HG03354 (cell line): ENCODE data around the gene LRRC49.
"Not testable (repeated sequence)": the region's sequence is repeated elsewhere in the genome, so short reads cannot be mapped to it uniquely, and the experiment has no call there.

Source experiments
- ATAC-seq: cut with Tn5 transposase; IDR thresholded peaks from one replicate; pipeline ENCODE4 v1.9.1; 2021; ENCODE audit warnings: mild to moderate bottlenecking; ENCODE audit not compliant: unreplicated experiment, poor library complexity, severe bottlenecking

Gene LRRC49

GRCh38 chr15:70917955-70918354 is 25.3 kb downstream of the LRRC49 start:
- ATAC-seq = no peak

- no peak for ATAC-seq
These were observed 28.5 kb downstream of the LRRC49 start for GRCh38 chr15:70920981-70921696.

- ATAC-seq = no peak
These were observed 29.5 kb downstream of the LRRC49 start for GRCh38 chr15:70922119-70922518.

- no peak for ATAC-seq
These were observed 30.9 kb downstream of the LRRC49 start for GRCh38 chr15:70923311-70924080.

GRCh38 chr15:70926914-70927313 is 34.3 kb downstream of the LRRC49 start:
- not testable (repeated sequence) for ATAC-seq

GRCh38 chr15:70931821-70932220 is 39.2 kb downstream of the LRRC49 start:
- ATAC-seq = no peak

- no peak for ATAC-seq
These were observed 39.8 kb downstream of the LRRC49 start for GRCh38 chr15:70932397-70932796.

GRCh38 chr15:70933411-70933810 is 40.8 kb downstream of the LRRC49 start:
- ATAC-seq = no peak

GRCh38 chr15:70935631-70936030 is 43.0 kb downstream of the LRRC49 start:
- no peak for ATAC-seq

- no peak for ATAC-seq
These were observed 43.7 kb downstream of the LRRC49 start for GRCh38 chr15:70936326-70936725.

GRCh38 chr15:70943285-70943684 is 50.7 kb downstream of the LRRC49 start:
- not testable (repeated sequence) for ATAC-seq

- ATAC-seq = no peak
These were observed 55.0 kb downstream of the LRRC49 start for GRCh38 chr15:70947351-70948335.

- ATAC-seq = no peak
These were observed 58.3 kb downstream of the LRRC49 start for GRCh38 chr15:70950953-70951352.

GRCh38 chr15:70954171-70954570 is 61.5 kb downstream of the LRRC49 start:
- no peak for ATAC-seq

- no peak for ATAC-seq
These were observed 62.1 kb downstream of the LRRC49 start for GRCh38 chr15:70954733-70955132.

GRCh38 chr15:70955151-70955550 is 62.5 kb downstream of the LRRC49 start:
- no peak for ATAC-seq

- ATAC-seq = no peak
These were observed 63.8 kb downstream of the LRRC49 start for GRCh38 chr15:70956201-70956995.

- ATAC-seq = no peak
These were observed 69.5 kb downstream of the LRRC49 start for GRCh38 chr15:70962084-70962483.

GRCh38 chr15:70963199-70963598 is 70.6 kb downstream of the LRRC49 start:
- ATAC-seq = no peak
